Dedifferentiated amniotic fluid mesenchymal stem cell (primary cell): ENCODE data around the gene FBXW9.
A peak's percentile ranks its signal among the peaks of the same experiment; 100 is the strongest.
"Not testable (repeated sequence)": the region's sequence is repeated elsewhere in the genome, so short reads cannot be mapped to it uniquely, and the experiment has no call there.

Experiments used
- DNase-seq: peaks from one replicate; pipeline ENCODE4 v3.0.0-alpha.2; 2016; ENCODE audit errors: extremely low spot score

The FBXW9 gene

DNA sequence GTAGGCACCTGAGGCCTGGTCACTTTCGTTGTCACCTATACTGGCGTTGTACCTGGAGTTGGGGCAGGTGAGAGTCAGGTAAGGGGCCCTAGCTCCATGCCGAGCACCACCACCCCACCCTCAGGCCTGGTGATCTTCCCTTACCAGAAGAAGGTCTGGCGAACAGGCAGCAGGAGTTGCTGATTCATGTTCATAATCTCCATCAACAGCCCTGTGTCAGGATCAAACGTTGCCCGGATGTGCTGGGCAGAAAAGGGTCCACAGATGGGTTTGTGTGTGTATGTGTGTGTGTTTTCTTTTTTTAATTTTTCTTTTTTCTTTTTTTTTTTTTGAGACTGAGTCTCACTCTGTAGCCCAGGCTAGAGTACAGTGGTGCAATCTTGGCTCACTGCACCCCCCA, 44.2 kb downstream of the FBXW9 start:
- DNase-seq: no peak

DNA sequence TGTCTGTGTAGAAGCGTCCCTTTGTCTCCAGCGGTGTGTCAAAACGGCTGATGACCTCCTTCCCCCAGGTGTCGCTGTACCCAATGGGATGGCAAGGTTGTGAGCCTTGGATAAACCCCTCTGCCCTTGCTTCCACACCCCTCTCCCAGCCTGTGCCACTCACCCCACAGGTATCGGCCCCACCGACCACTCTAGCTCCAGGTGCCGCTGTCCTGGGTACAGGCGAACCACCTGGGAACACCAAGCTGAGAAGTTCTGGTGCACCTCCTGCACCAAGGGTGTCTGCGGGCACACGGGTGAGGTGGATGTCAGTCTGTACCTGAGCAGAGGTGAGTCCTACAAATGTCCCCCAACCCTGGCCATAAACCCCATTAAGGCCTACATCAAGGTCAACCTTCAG, 46.5 kb downstream of the FBXW9 start:
- no peak for DNase-seq

DNA sequence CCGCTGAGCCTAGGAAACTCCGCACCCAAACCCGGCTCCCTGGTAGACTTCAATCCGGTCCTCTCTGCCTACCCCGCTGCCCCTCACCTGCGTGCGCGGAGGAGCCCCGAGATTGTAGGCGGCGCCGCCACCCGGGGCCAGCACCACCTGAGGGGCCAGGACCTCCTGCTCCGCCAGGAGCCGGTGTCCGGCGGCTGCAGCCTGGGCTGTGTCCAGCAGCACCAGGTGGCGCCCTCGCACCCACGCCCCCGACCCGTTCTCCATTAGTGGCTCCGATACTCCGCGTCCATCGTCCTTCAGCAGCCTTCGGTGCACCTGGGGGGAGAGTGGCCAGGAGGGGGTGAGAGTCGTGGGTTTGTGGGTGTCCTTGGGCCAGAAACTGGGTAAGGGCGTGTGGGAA, 48.3 kb downstream of the FBXW9 start:
- DNase-seq: no peak

DNA sequence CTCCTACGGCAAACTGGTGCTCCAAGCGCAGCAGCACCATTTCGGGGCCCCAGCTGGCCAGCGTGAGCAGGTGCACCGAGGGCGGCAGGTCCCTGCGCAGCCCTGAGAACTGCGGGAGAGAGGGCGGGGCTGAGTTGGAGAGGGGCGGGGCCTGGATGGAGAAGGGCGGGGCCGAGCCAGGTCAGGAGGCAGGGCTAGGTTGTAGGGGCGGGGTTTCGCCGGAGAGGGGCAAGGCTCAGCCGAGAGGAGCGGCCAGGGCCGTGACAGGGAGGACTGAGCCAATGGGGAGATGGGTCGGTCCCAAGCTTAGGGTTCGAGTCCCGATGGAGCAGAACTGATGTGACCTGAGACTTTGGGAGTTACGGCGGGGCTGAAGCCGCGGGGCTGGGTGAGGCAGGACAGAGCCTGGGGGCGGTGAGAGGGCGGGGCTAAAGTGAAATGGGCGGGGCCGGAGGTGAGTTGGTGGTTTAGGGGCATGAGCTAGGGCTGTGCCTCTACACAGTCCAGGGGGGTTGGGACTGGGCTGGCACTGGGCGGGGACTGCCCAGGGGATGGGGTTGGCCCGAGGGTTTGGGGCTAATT, 48.9 kb downstream of the FBXW9 start:
- DNase-seq: no peak

DNA sequence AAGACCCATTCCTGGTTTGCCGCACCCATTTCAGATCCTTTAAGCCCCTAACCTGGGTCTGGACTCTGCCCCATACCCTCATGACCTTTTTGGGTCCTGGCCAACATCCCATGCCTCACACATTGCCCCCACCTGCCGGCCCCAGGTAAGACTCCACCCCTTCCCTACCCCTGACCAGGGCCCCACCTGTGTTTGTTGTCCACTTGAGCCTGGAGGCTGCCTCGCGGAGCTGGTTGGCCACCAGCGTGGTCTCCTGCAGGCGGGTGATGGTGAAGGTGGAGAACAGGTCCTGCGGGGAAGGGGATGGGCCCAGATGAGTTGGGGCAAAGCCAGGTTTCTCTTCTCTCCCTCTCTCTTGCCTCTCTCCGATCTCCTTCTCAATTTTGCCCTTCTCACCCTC, 49.4 kb downstream of the FBXW9 start:
- no peak for DNase-seq

DNA sequence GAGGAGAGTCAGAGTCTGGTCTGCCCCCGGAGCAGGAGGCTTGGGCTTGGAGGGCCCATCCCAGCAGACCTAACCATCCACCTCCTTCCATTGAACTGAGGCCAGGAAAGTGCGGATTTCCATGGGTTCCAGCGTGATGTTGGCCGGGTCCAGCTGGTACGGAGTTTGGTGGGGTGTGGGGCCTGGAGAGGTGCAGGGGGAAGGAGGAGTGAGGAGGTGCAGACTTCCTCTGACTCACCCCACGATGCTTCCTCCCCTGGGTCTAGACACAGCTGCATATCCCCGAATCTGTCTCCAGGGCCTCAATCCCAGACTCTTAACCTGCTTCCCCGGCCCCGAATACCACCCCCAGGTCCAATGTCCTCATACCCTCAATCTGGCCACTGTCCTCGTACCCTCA, 49.9 kb downstream of the FBXW9 start:
- DNase-seq: no peak

DNA sequence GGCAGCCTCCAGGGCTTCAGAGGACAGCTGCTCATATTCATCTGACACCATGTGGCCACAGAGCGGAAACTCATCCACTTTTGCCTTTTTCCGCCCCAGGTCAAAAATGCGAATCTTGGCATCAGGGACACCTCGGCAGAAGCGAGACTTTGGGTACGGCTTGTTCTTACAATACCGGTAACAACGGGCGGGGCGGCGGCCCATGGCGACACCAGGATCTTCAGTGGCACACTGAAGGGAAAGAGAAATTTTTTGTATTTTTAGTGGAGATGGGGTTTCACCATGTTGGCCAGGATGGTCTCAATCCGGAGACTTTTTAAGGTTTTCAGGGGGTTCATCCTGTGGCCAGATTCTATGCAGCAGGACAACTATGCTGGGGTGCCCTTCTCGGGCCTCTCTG, 52.7 kb downstream of the FBXW9 start:
- not testable (repeated sequence) for DNase-seq

DNA sequence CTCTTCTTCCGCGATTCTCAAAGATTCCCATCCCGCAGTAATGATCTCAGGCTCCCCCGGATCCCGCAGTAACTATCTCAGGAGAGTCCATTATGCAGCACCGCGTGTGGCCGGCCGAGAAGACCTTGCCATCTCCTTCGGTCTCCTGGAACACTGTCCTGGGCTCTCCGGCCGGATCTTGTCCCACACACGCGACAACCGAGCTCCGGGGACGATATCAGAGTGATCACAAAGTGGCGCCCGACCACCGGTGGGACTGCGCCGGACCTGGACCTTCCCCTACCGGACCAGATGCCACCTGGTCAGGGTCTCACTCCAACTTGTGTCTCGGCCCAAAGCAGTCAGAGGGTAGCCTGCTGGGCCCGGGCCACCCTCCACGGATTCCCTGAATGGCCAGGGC, 53.9 kb downstream of the FBXW9 start:
- DNase-seq: no peak

DNA sequence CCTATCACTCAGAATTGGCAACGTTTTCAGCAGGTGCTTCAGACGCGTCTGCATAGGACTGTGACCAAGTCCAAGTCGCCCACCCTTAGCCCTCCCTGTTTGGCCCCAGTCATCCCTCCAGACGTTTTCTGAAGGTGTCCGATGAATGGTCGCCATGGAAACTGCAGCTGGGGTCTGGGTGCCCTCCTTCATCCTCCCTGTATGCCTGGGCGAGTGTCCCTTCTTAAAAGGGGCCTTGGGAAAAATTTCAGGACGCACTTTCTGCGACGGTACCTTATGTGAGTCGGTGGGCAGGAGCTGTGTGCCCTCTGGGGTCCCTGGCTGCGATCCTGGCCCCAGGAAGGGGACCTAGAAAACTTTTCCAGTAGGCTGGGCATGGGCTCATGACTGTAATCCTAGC, 55.0 kb downstream of the FBXW9 start:
- no peak for DNase-seq

DNA sequence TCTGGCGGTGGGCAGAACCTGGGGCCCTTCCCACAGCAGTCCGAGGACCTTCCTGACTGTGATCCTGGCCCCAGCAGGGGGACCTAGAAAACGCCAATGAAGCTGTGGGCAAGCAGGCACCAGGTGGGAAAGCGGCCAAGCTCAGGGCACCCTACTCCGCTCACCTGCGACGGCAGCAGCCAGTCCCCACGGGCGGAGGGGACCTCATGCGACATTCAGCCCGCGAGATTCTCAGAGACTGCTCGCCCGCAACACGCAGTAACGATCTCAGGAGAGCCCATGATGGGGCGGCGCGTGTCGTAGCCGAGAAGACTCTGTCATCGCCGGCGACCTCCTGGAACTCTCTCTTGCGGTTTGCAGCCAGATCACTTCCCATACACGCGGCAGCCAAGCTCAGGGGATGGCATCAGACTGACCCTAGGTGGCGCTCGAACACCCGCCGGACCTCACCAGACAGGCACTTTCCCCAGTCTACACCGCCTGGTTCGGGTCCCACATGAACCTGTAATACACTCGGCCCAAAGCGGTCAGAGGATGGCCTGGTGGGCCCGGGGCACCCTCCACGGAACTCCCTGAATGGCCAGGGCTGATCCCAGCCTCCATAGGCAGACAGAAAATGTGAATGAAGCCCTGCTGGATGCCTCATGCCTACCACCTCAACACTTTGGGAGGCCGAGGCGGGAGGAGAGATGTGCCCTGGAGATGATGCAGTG, 56.4 kb downstream of the FBXW9 start:
- peak; percentile 71 for DNase-seq
